Stromal cell of bone marrow (primary cell): ENCODE results near the gene GRID2.

Experiments
- DNase-seq: peaks from one replicate; pipeline ENCODE4 v3.0.0-alpha.2; 2012; ENCODE audit warnings: low read depth

Gene GRID2

DNA sequence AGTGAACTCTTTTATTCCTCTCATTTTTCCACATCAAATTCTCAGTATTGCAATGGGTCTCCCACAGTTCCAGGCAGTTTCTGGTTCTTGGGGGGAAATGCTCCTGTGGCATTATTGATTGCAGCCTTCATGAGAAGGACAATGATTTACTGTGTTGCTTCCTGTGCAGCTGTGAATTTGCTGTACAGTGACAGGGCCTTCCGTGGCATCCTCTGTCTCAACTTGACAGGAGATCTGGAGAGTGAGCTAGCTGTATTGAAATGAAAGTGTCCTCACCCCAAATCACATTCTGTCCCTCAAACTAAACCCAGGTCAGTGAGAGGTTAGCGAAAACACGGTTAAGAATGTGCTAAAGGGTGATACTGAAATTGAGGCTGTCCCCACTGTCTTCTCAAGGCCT lies 1447.6 kb downstream of the GRID2 start:
- no peak for DNase-seq

DNA sequence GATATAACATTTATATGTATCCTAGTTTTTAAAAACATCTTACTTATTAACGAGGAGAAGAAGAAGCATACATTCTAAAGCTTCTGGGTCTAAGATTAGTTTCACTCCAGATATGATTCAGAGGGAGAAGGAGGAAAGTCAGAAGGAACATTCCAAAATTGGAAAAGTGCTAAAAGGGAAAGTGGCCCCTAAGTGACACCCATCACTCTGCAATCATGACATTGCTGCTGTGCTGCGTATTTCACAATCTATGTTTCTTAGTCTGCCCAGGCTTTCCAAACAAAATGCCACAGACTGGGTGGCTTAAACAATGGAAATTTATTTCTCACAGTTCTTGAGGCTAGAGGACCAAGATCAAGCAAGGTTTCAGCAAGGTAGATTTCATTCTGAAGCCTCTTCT lies 1452.3 kb downstream of the GRID2 start:
- no peak for DNase-seq

- DNase-seq, result no peak
These were observed 1455.7 kb downstream of the GRID2 start for GRCh38 chr4:93759506-93759905.

DNA sequence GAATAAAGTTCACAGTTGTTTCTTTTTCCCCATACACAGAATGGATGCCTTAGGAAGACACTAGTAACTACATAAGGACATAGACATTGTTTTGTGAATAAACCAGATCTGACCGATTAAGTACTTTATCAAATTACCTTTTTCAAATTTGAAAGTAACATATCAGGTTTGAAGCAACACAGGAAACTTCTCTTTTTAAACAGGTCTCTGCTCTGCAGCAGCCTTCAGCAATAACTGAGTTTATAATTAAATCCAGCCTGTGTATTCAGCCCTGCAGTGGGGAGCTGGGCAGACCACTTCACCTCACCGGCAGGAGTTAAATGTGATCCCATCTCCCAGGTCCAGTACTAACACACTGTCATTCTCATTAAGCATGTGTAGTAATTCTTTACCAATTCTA lies 1456.5 kb downstream of the GRID2 start:
- DNase-seq, result no peak

DNA sequence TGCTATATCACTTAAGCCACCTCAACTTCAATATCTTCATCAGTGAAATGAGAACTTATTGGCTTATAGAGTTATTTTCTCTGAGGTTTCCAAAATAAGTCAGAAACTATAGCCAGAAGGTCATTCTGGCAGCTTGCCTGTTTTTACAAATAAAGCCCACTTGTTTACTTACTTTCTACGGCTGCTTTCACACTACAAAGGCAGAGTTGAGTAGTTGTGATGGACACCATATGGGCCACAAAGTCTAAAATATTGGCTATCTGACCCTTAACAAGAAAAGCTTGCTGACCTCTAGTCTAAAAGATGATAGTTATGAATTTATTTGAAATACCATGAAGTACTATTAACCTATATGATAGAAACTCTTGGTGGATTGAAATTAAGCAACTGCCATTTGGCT lies 1457.5 kb downstream of the GRID2 start:
- DNase-seq, result no peak

GRCh38 chr4:93764639-93765246 lies 1461.0 kb downstream of the GRID2 start:
- peak; percentile 13 for DNase-seq

GRCh38 chr4:93767917-93768316 lies 1464.2 kb downstream of the GRID2 start:
- DNase-seq, result no peak

- no peak for DNase-seq
These were observed 1466.4 kb downstream of the GRID2 start for GRCh38 chr4:93770201-93770600.

- DNase-seq, result no peak
These were observed 1468.1 kb downstream of the GRID2 start for GRCh38 chr4:93771640-93772411.

- no peak for DNase-seq
These were observed 1469.1 kb downstream of the GRID2 start for GRCh38 chr4:93772858-93773257.

DNA sequence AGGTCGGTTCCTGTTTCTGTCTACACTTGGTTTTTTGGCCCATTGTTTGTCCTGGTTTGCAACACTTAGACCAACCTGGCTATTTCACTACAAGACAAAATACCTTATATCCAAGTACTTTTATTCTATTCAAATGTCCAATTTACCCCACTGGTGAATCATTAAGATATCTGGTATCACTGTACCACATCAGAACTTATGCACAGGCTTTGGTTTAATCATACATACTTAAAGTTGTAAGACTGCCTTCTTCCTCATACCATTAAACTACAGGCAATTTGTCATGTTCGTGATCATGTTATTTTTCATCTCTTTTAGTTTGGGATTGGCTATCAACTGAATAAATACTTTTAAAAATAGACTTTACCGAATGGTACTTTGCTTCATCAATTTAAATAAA lies 1471.8 kb downstream of the GRID2 start:
- no peak for DNase-seq

DNA sequence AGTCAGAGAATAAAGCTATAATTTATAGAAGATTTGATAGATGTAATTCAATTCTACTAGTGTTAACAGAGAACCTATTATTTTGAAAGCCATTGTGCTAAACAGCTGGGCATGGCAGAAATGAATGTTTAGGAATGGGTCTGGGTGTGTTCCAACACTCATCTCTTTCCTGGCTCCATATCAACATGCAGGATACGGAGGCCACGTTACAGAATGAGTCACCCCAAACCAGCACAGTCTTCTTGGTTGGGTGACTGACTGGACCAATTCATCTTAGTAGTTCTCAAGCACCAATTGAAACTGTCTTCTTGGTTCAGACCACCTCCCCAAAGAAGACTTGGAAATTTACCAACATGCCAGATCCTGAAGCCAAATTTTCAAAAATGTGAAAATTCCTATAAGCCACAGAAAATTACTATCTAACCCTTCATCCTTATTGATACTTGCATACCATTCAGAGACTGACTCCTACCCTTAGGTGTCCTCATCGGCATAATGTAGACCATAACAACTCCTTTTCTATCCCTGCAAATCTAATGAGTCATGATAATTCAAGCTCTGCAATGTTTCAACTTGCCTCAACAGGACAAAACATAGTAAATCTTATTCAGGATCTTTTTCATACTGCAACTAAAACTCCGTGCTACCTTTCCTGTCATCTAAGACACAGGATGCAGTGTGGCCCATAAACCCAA lies 1472.8 kb downstream of the GRID2 start:
- DNase-seq, result no peak

- DNase-seq, result no peak
These were observed 1473.3 kb downstream of the GRID2 start for GRCh38 chr4:93777081-93777460.

DNA sequence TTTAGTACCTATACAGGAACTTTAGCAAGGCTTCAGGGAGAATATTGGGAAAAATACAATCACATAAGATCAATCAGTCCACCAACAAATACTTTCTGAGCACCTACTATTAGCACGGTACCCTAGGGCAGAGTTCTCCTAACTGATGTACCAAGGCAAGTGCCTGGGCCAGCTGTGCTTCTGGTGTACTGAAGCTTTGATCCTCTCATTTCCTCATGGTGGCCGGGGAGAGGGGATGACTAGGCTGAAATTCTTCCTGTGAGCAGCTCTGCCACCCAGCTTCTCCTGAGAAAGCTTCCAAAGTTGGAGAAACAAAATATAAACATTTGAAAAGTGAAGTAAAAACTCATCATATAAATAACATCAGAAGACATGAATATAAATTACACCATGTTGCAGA lies 1475.5 kb downstream of the GRID2 start:
- no peak for DNase-seq

GRCh38 chr4:93780080-93780479 lies 1476.3 kb downstream of the GRID2 start:
- no peak for DNase-seq

DNA sequence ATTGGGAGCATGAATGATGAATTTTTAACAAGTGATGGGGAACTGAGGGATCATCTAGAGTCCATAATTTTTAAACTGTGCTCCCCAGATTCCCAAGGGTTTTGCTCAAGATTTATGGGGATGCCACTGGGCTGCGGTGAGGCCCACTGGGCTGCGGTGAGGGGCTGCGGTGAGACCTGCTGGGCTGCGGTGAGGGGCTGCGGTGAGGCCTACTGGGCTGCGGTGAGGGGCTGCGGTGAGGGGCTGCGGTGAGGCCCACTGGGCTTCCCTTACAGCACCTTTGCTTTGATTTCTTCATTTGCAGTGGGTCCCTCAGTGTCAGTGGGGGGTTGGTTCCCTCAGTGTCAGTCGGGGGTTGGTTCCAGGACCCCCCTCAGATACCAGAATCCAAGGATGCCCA lies 1477.4 kb downstream of the GRID2 start:
- DNase-seq, result no peak

- no peak for DNase-seq
These were observed 1482.4 kb downstream of the GRID2 start for GRCh38 chr4:93786149-93786548.

DNA sequence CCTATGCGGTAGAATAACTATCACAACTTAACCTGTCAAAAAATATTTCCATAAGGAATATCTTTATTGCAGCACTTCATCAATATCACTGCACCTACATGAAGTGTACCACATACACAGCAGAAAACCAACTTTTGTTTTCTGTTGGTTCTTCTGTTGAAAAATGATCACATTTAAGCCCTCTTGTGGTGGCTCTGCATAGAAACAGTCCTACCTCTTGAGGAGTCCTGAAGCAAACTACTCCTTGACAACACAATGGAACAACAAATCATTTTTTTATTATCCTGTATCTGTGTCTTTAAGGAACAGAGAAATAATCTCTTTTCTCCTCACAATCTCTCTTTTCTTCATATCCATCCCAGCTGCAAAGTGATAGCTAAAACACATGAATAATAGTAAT lies 1484.9 kb downstream of the GRID2 start:
- no peak for DNase-seq

- DNase-seq, result peak; percentile 20
These were observed 1487.9 kb downstream of the GRID2 start for GRCh38 chr4:93791570-93792195.

DNA sequence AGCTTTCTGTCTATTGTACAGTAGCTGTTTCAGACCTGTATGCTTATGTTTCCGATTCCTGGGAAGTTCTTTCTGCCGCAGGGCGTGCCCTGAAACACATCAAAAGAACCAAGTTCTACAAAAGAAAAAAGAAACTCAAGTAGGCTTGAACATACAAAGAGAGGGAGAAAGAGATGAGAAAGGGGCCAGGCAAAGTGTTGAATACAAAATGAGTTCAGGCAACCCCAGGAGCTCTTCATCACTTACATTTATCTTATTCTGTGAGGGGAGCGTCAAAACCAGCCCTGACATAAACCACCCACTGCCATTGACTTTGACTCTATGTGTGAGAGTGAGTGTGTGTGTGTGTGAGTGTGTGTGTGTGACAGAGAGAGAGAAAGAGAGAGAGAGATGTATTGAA lies 1498.3 kb downstream of the GRID2 start:
- DNase-seq, result no peak

GRCh38 chr4:93809773-93810172 lies 1506.0 kb downstream of the GRID2 start:
- no peak for DNase-seq

- no peak for DNase-seq
These were observed 1506.7 kb downstream of the GRID2 start for GRCh38 chr4:93810340-93810992.
